ENCODE data around the gene KIF26B.

Gene KIF26B

GRCh38 chr1:245561665-245562234, 407.0 kb downstream of the KIF26B start:
- no peak for DNase-seq (ENCODE audit: insufficient read length, low spot score)
- FAIRE-seq, result no peak

GRCh38 chr1:245566134-245566533, 411.3 kb downstream of the KIF26B start:
- DNase-seq (ENCODE audit: insufficient read length, low spot score) (no peak), FAIRE-seq (no peak)
- TF ChIP-seq CTCF (IDR thresholded peaks at IDR 0.05; ENCODE audit: insufficient read depth, missing control alignments), result no peak

More at GRCh38 chr1:245561665-245562234, 407.0 kb downstream of the KIF26B start:
- no peak for TF ChIP-seq CTCF (IDR thresholded peaks at IDR 0.05; ENCODE audit: insufficient read depth, missing control alignments)

GRCh38 chr1:245566952-245567351, 412.2 kb downstream of the KIF26B start:
- DNase-seq (ENCODE audit: insufficient read length, low spot score), result no peak
- no peak for TF ChIP-seq CTCF (IDR thresholded peaks at IDR 0.05; ENCODE audit: insufficient read depth, missing control alignments)
- FAIRE-seq, result no peak

GRCh38 chr1:245571815-245572294, 417.1 kb downstream of the KIF26B start:
- DNase-seq (ENCODE audit: insufficient read length, low spot score), result no peak
- no peak for TF ChIP-seq CTCF (IDR thresholded peaks at IDR 0.05; ENCODE audit: insufficient read depth, missing control alignments)
- FAIRE-seq, result no peak

GRCh38 chr1:245572709-245573108, 417.9 kb downstream of the KIF26B start:
- DNase-seq (ENCODE audit: insufficient read length, low spot score) (no peak), FAIRE-seq (no peak)
- TF ChIP-seq CTCF (IDR thresholded peaks at IDR 0.05; ENCODE audit: insufficient read depth, missing control alignments), result no peak

- TF ChIP-seq CTCF (IDR thresholded peaks at IDR 0.05; ENCODE audit: insufficient read depth, missing control alignments), result no peak
- FAIRE-seq (no peak), DNase-seq (ENCODE audit: insufficient read length, low spot score) (no peak)
Observed at GRCh38 chr1:245575710-245576109, 420.9 kb downstream of the KIF26B start.

- DNase-seq (ENCODE audit: insufficient read length, low spot score), result no peak
- TF ChIP-seq CTCF (IDR thresholded peaks at IDR 0.05; ENCODE audit: insufficient read depth, missing control alignments), result no peak
Observed at GRCh38 chr1:245576323-245576722, 421.5 kb downstream of the KIF26B start.

More at GRCh38 chr1:245576323-245576722, 421.5 kb downstream of the KIF26B start:
- no peak for FAIRE-seq
